ENCODE results near the gene DIPK1A. TPM values are rescaled to one million over a fixed set of nuclear protein-coding genes. Genes with fewer than 3 reads are reported as not detected.

DIPK1A gene
- polyA plus RNA-seq, 1 experiment = 12.3 TPM

- no peak for DNase-seq (ENCODE audit: low read depth)
- no peak overlapping the region for H3K4me3 ChIP-seq (ENCODE audit: low read depth, low read length)
- H3K36me3 ChIP-seq (ENCODE audit: control insufficient read depth, insufficient read depth, low read length) = no peaks in the 10 kb centered on the region
- POLR2A ChIA-PET = no interaction called here
- no peak for TF ChIP-seq CTCF (IDR thresholded peaks at IDR 0.05; ENCODE audit: insufficient read depth, low read depth, low read length)
- CTCF ChIA-PET = interaction anchor here (0.6 to 3.8 kb wide), 18 partner anchors 10 to 161 kb away, joined by 3 to 133 read pairs (median 7); partner anchors contain the start of genes DIPK1A and RPL5
- H3K27me3 ChIP-seq (ENCODE audit: control insufficient read depth, insufficient read depth, low read length) = peaks cover 3% of the 10 kb centered on the region; the same call in 1 of the 2 replicates
Observed at GRCh38 chr1:92992877-92993276, 31.6 kb upstream of the DIPK1A start.

GRCh38 chr1:92992054-92992453, 30.8 kb upstream of the DIPK1A start:
- Histone ChIP-seq H3K36me3 (ENCODE audit: control insufficient read depth, insufficient read depth, low read length) (no peaks in the 10 kb centered on the region), H3K4me3 (ENCODE audit: low read depth, low read length) (no peak overlapping the region), H3K27me3 (ENCODE audit: control insufficient read depth, insufficient read depth, low read length) (no peaks in the 10 kb centered on the region)
- CTCF ChIA-PET = interaction anchor here (0.6 to 3.8 kb wide), 6 partner anchors 16 to 135 kb away, joined by 3 to 133 read pairs (median 12); partner anchors contain the start of gene DIPK1A
- no peak for DNase-seq (ENCODE audit: low read depth)
- POLR2A ChIA-PET = no interaction called here
- TF ChIP-seq CTCF (IDR thresholded peaks at IDR 0.05; ENCODE audit: insufficient read depth, low read depth, low read length) = no peak

- TF ChIP-seq CTCF (IDR thresholded peaks at IDR 0.05; ENCODE audit: insufficient read depth, low read depth, low read length) = no peak
- H3K27me3 ChIP-seq (ENCODE audit: control insufficient read depth, insufficient read depth, low read length) = no peaks in the 10 kb centered on the region; the same call in 1 of the 2 replicates
- POLR2A ChIA-PET = no interaction called here
Observed at GRCh38 chr1:92990828-92991227, 29.6 kb upstream of the DIPK1A start.

GRCh38 chr1:92989936-92990583, 28.8 kb upstream of the DIPK1A start:
- Histone ChIP-seq H3K36me3 (ENCODE audit: control insufficient read depth, insufficient read depth, low read length) (no peaks in the 10 kb centered on the region), H3K27me3 (ENCODE audit: control insufficient read depth, insufficient read depth, low read length) (no peaks in the 10 kb centered on the region; the same call in 1 of the 2 replicates), H3K4me3 (ENCODE audit: low read depth, low read length) (no peak overlapping the region)
- no peak for DNase-seq (ENCODE audit: low read depth)
- no peak for TF ChIP-seq CTCF (IDR thresholded peaks at IDR 0.05; ENCODE audit: insufficient read depth, low read depth, low read length)
- CTCF ChIA-PET = interaction anchor here (1.1 to 1.2 kb wide), 2 partner anchors 9 to 130 kb away, joined by 3 to 14 read pairs; no protein-coding TSS in a partner anchor
- POLR2A ChIA-PET = no interaction called here

More at GRCh38 chr1:92990828-92991227, 29.6 kb upstream of the DIPK1A start:
- CTCF ChIA-PET = interaction anchor here (1.1 to 1.2 kb wide), 2 partner anchors 8 to 131 kb away, joined by 3 to 14 read pairs; no protein-coding TSS in a partner anchor
- no peak overlapping the region for H3K4me3 ChIP-seq (ENCODE audit: low read depth, low read length)
- H3K36me3 ChIP-seq (ENCODE audit: control insufficient read depth, insufficient read depth, low read length) = no peaks in the 10 kb centered on the region
- no peak for DNase-seq (ENCODE audit: low read depth)

GRCh38 chr1:92989253-92989652, 28.0 kb upstream of the DIPK1A start:
- no peaks in the 10 kb centered on the region; the same call in 1 of the 2 replicates for H3K27me3 ChIP-seq (ENCODE audit: control insufficient read depth, insufficient read depth, low read length)
- H3K4me3 ChIP-seq (ENCODE audit: low read depth, low read length) = no peak overlapping the region
- no peak for TF ChIP-seq CTCF (IDR thresholded peaks at IDR 0.05; ENCODE audit: insufficient read depth, low read depth, low read length)
- H3K36me3 ChIP-seq (ENCODE audit: control insufficient read depth, insufficient read depth, low read length) = no peaks in the 10 kb centered on the region
- no peak for DNase-seq (ENCODE audit: low read depth)
- ChIA-PET POLR2A (no interaction called here), CTCF (no interaction called here)

Measured in BJ (cell line).